ENCODE results near the gene GOLGA1. TPM values are rescaled to one million over a fixed set of nuclear protein-coding genes. Genes with fewer than 3 reads are reported as not detected.
"Not testable (repeated sequence)": the region's sequence is repeated elsewhere in the genome, so short reads cannot be mapped to it uniquely, and the experiment has no call there.

The GOLGA1 gene
- total RNA-seq, 1 donor from 2014 or later: 36.8 TPM

- TF ChIP-seq CTCF (IDR thresholded peaks at IDR 0.05): no peak
- DNase-seq (ENCODE audit: low spot score in 2 of 2): no peak
- Histone ChIP-seq H3K9me3 (no peaks in the 10 kb centered on the region), H3K27me3 (no peaks in the 10 kb centered on the region), H3K27ac (no peak overlapping the region), H3K4me1 (no peaks in the 10 kb centered on the region), H3K4me3 (no peak overlapping the region), H3K36me3 (no peaks in the 10 kb centered on the region)
- intact Hi-C loops (cut with DNase I): no loop called here
Measured at GRCh38 chr9:124844291-124844690, 96.6 kb downstream of the GOLGA1 start.

GRCh38 chr9:124843456-124844034 is 97.3 kb downstream of the GOLGA1 start:
- Histone ChIP-seq H3K27ac (no peak overlapping the region), H3K36me3 (no peaks in the 10 kb centered on the region), H3K4me1 (no peaks in the 10 kb centered on the region), H3K27me3 (no peaks in the 10 kb centered on the region), H3K9me3 (no peaks in the 10 kb centered on the region), H3K4me3 (no peak overlapping the region)
- DNase-seq (ENCODE audit: low spot score in 2 of 2): no peak
- TF ChIP-seq CTCF (IDR thresholded peaks at IDR 0.05): no peak
- intact Hi-C loops (cut with DNase I): no loop called here

- H3K27me3 ChIP-seq: no peaks in the 10 kb centered on the region
- no peak overlapping the region for H3K4me3 ChIP-seq
- no peaks in the 10 kb centered on the region for H3K36me3 ChIP-seq
- no peak overlapping the region for H3K27ac ChIP-seq
- H3K9me3 ChIP-seq: no peaks in the 10 kb centered on the region
- no peaks in the 10 kb centered on the region for H3K4me1 ChIP-seq
- intact Hi-C loops (cut with DNase I): no loop called here
- no peak for TF ChIP-seq CTCF (IDR thresholded peaks at IDR 0.05)
- DNase-seq (ENCODE audit: low spot score in 2 of 2): no peak
Measured at GRCh38 chr9:124841075-124841821, 99.6 kb downstream of the GOLGA1 start.

- no peaks in the 10 kb centered on the region for H3K9me3 ChIP-seq
- intact Hi-C loops (cut with DNase I): no loop called here
- TF ChIP-seq CTCF (IDR thresholded peaks at IDR 0.05): peak in 2 of 3 experiments; percentile 8 to 13
- H3K4me1 ChIP-seq: no peaks in the 10 kb centered on the region
- no peak overlapping the region for H3K27ac ChIP-seq
- H3K36me3 ChIP-seq: no peaks in the 10 kb centered on the region
- no peaks in the 10 kb centered on the region for H3K27me3 ChIP-seq
- H3K4me3 ChIP-seq: no peak overlapping the region
- no peak for DNase-seq (ENCODE audit: low spot score in 2 of 2)
Measured at GRCh38 chr9:124840300-124840833, 100.5 kb downstream of the GOLGA1 start.

- no peaks in the 10 kb centered on the region for H3K4me1 ChIP-seq
- no peaks in the 10 kb centered on the region for H3K27me3 ChIP-seq
- intact Hi-C loops (cut with DNase I): loop anchor here (5.0 kb wide), 1 partner anchor 47 kb away; no protein-coding TSS in a partner anchor
- no peaks in the 10 kb centered on the region for H3K9me3 ChIP-seq
- H3K4me3 ChIP-seq: no peak overlapping the region
- TF ChIP-seq CTCF (IDR thresholded peaks at IDR 0.05): peak in 2 of 3 experiments; percentile 10 to 17
- H3K27ac ChIP-seq: no peak overlapping the region
- H3K36me3 ChIP-seq: no peaks in the 10 kb centered on the region
- DNase-seq (ENCODE audit: low spot score in 2 of 2): no peak
Measured at GRCh38 chr9:124839612-124840299, 101.1 kb downstream of the GOLGA1 start.

- not testable (repeated sequence) for H3K4me3 ChIP-seq; DNase-seq (ENCODE audit: low spot score in 2 of 2); H3K27me3 ChIP-seq; H3K27ac ChIP-seq; H3K9me3 ChIP-seq; H3K4me1 ChIP-seq; H3K36me3 ChIP-seq
- intact Hi-C loops (cut with DNase I): loop anchor here (5.0 kb wide), 1 partner anchor 46 kb away; no protein-coding TSS in a partner anchor
Measured at GRCh38 chr9:124838567-124839275, 102.2 kb downstream of the GOLGA1 start.

GRCh38 chr9:124838132-124838531 is 102.8 kb downstream of the GOLGA1 start:
- not testable (repeated sequence) for DNase-seq (ENCODE audit: low spot score in 2 of 2); H3K36me3 ChIP-seq; H3K27ac ChIP-seq; H3K4me3 ChIP-seq; H3K9me3 ChIP-seq; H3K4me1 ChIP-seq; H3K27me3 ChIP-seq
- intact Hi-C loops (cut with DNase I): loop anchor here (5.0 kb wide), 1 partner anchor 46 kb away; no protein-coding TSS in a partner anchor
